ENCODE results near the gene ERO1A. TPM values are rescaled to one million over a fixed set of nuclear protein-coding genes. Genes with fewer than 3 reads are reported as not detected.

ERO1A gene
- polyA plus RNA-seq, 1 donor from 2014 or later: 45.7 TPM

GRCh38 chr14:52706724-52707706 is 11.7 kb upstream of the ERO1A start, which contains the start of gene PSMC6:
PSMC6 (plus strand) TSS chr14:52707200; CDS start chr14:52707220, 20 bp downstream.
- Histone ChIP-seq H3K9ac (ENCODE audit: low read length) (peak within 1 kb of the TSS; percentile 90), H3K9me2 (ENCODE audit: insufficient read depth, low read length) (no peaks in the 10 kb centered on the region), H3K27me3 (ENCODE audit: insufficient read depth, low read depth, low read length) (no peaks in the 10 kb centered on the region), H4K20me1 (ENCODE audit: insufficient read depth) (no peaks in the 10 kb centered on the region), H3K9me3 (ENCODE audit: low read length) (no peaks in the 10 kb centered on the region), H3K4me2 (ENCODE audit: low read length) (peak within 1 kb of the TSS; percentile 47), H3F3A (ENCODE audit: insufficient read depth, low read length, poor library complexity, severe bottlenecking) (no peaks in the 10 kb centered on the region), H3K4me3 (ENCODE audit: low read length) (peak within 1 kb of the TSS; percentile 80), H2AFZ (ENCODE audit: low read depth, low read length) (peak within 1 kb of the TSS; percentile 90), H3K36me3 (ENCODE audit: insufficient read depth, low read length) (peaks cover under 1% of the 10 kb centered on the region), H3K79me2 (replicated peaks; ENCODE audit: insufficient read depth, low read length) (peaks cover 35% of the 10 kb centered on the region), H3K27ac (ENCODE audit: low read length) (peak within 1 kb of the TSS; percentile 87)
- TF ChIP-seq EP300 (conservative IDR thresholded peaks at IDR 0.05; ENCODE audit: poor library complexity, severe bottlenecking): peak; percentile 53
- peak; percentile 96 for TF ChIP-seq TAF1 (IDR thresholded peaks at IDR 0.05; ENCODE audit: low read depth)
- peak; percentile 29 for TF ChIP-seq SMC3 (conservative IDR thresholded peaks at IDR 0.05; ENCODE audit: poor library complexity)
- TF ChIP-seq, protein P1, sequence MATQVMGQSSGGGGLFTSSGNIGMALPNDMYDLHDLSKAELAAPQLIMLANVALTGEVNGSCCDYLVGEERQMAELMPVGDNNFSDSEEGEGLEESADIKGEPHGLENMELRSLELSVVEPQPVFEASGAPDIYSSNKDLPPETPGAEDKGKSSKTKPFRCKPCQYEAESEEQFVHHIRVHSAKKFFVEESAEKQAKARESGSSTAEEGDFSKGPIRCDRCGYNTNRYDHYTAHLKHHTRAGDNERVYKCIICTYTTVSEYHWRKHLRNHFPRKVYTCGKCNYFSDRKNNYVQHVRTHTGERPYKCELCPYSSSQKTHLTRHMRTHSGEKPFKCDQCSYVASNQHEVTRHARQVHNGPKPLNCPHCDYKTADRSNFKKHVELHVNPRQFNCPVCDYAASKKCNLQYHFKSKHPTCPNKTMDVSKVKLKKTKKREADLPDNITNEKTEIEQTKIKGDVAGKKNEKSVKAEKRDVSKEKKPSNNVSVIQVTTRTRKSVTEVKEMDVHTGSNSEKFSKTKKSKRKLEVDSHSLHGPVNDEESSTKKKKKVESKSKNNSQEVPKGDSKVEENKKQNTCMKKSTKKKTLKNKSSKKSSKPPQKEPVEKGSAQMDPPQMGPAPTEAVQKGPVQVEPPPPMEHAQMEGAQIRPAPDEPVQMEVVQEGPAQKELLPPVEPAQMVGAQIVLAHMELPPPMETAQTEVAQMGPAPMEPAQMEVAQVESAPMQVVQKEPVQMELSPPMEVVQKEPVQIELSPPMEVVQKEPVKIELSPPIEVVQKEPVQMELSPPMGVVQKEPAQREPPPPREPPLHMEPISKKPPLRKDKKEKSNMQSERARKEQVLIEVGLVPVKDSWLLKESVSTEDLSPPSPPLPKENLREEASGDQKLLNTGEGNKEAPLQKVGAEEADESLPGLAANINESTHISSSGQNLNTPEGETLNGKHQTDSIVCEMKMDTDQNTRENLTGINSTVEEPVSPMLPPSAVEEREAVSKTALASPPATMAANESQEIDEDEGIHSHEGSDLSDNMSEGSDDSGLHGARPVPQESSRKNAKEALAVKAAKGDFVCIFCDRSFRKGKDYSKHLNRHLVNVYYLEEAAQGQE (IDR thresholded peaks at IDR 0.05; ENCODE audit: borderline replicate concordance): peak; percentile 93
- TF ChIP-seq POLR2AphosphoS5 (IDR thresholded peaks at IDR 0.05): peak; percentile 94
- peak; percentile 62 for TF ChIP-seq MXI1 (conservative IDR thresholded peaks at IDR 0.05; ENCODE audit: poor library complexity, severe bottlenecking)
- TF ChIP-seq RAD21 (conservative IDR thresholded peaks at IDR 0.05): no peak
- TF ChIP-seq, protein P2, sequence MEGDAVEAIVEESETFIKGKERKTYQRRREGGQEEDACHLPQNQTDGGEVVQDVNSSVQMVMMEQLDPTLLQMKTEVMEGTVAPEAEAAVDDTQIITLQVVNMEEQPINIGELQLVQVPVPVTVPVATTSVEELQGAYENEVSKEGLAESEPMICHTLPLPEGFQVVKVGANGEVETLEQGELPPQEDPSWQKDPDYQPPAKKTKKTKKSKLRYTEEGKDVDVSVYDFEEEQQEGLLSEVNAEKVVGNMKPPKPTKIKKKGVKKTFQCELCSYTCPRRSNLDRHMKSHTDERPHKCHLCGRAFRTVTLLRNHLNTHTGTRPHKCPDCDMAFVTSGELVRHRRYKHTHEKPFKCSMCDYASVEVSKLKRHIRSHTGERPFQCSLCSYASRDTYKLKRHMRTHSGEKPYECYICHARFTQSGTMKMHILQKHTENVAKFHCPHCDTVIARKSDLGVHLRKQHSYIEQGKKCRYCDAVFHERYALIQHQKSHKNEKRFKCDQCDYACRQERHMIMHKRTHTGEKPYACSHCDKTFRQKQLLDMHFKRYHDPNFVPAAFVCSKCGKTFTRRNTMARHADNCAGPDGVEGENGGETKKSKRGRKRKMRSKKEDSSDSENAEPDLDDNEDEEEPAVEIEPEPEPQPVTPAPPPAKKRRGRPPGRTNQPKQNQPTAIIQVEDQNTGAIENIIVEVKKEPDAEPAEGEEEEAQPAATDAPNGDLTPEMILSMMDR (IDR thresholded peaks at IDR 0.05; ENCODE audit: poor library complexity, severe bottlenecking): no peak
- TF ChIP-seq EZH2 (IDR thresholded peaks at IDR 0.05; ENCODE audit: borderline replicate concordance, insufficient read depth, low read length, poor library complexity, severe bottlenecking): no peak

DNA sequence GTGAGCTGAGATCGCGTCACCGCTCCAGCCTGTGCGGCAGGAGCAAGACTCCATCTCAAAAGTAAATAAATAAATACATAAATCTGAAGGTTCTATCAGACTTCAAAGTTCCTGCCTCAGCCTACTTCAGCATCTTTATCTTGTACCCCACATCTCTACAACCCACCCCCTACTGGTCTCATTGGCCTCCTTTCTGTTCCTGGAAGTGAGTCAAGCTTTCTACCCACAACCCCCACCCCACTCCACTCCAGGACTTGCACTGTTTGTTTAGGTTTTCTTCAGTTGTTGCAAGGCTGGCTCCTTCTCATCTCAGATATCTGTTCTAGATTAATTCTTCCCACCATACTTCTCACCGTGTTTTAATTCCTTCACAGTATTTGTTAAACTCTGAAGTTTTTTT is 10.9 kb upstream of the ERO1A start:
- peaks cover 35% of the 10 kb centered on the region for H3K79me2 ChIP-seq (replicated peaks; ENCODE audit: insufficient read depth, low read length)
- no peaks in the 10 kb centered on the region for H4K20me1 ChIP-seq (ENCODE audit: insufficient read depth)
- H3K4me2 ChIP-seq (ENCODE audit: low read length): peak overlapping the region; percentile 32
- no peaks in the 10 kb centered on the region for H3K9me2 ChIP-seq (ENCODE audit: insufficient read depth, low read length)
- H3K36me3 ChIP-seq (ENCODE audit: insufficient read depth, low read length): no peaks in the 10 kb centered on the region
- no peaks in the 10 kb centered on the region for H3K9me3 ChIP-seq (ENCODE audit: low read length)
- TF ChIP-seq EZH2 (IDR thresholded peaks at IDR 0.05; ENCODE audit: borderline replicate concordance, insufficient read depth, low read length, poor library complexity, severe bottlenecking) (no peak), EP300 (conservative IDR thresholded peaks at IDR 0.05; ENCODE audit: poor library complexity, severe bottlenecking) (no peak), POLR2AphosphoS5 (IDR thresholded peaks at IDR 0.05) (no peak), SMC3 (conservative IDR thresholded peaks at IDR 0.05; ENCODE audit: poor library complexity) (no peak), RAD21 (conservative IDR thresholded peaks at IDR 0.05) (no peak), TAF1 (IDR thresholded peaks at IDR 0.05; ENCODE audit: low read depth) (no peak), MXI1 (conservative IDR thresholded peaks at IDR 0.05; ENCODE audit: poor library complexity, severe bottlenecking) (no peak)
- TF ChIP-seq, protein P1 (IDR thresholded peaks at IDR 0.05; ENCODE audit: borderline replicate concordance): no peak
- TF ChIP-seq, protein P2 (IDR thresholded peaks at IDR 0.05; ENCODE audit: poor library complexity, severe bottlenecking): no peak
- peak overlapping the region; percentile 90 for H3K9ac ChIP-seq (ENCODE audit: low read length)
- H3F3A ChIP-seq (ENCODE audit: insufficient read depth, low read length, poor library complexity, severe bottlenecking): no peaks in the 10 kb centered on the region
- H2AFZ ChIP-seq (ENCODE audit: low read depth, low read length): peak overlapping the region; percentile 71
- no peaks in the 10 kb centered on the region for H3K27me3 ChIP-seq (ENCODE audit: insufficient read depth, low read depth, low read length)
- peak overlapping the region; percentile 80 for H3K4me3 ChIP-seq (ENCODE audit: low read length)
- H3K27ac ChIP-seq (ENCODE audit: low read length): peak overlapping the region; percentile 87

All from neural cell (in vitro differentiated cells).